Measurements from ENCODE around the gene SLC35A5. TPM values are rescaled to one million over a fixed set of nuclear protein-coding genes. Genes with fewer than 3 reads are reported as not detected.

Gene SLC35A5
- total RNA-seq, 1 experiment from 2014 or later, result 19.1 TPM

DNA sequence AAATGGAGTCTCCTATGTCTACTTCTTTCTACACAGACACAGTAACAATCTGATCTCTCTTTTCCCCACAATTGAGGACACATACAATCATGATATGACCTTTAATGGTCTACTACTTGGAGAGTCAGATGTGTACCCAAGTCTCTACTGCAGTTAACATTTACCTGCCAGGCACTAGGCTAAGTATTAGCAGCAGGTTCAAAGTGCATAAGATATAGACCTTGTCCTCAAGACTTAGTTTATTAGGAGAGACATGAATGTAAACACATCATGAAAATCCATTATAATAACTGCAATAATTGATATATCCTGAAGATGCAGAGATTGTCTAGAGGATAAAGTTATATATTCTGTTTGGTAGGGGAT is 3.1 kb downstream of the SLC35A5 start:
- Mint-ChIP-seq H3K4me1 (ENCODE audit: low read depth, unreplicated experiment) (peaks cover 20% of the 10 kb centered on the region), H3K9me3 (ENCODE audit: unreplicated experiment) (no peaks in the 10 kb centered on the region), H3K27ac (ENCODE audit: unreplicated experiment) (no peak overlapping the region), H3K27me3 (ENCODE audit: insufficient read depth, unreplicated experiment) (no peaks in the 10 kb centered on the region), H3K4me3 (ENCODE audit: unreplicated experiment) (no peak overlapping the region), H3K36me3 (ENCODE audit: insufficient read depth, unreplicated experiment) (peaks cover 22% of the 10 kb centered on the region)
- BruUV-seq (replicated peaks), result no TSS peak
- Histone ChIP-seq H3K4me1 (peaks cover 5% of the 10 kb centered on the region; the same call in 1 of the 2 replicates), H3K9me3 (no peaks in the 10 kb centered on the region), H3K36me3 (ENCODE audit: control insufficient read depth, insufficient read depth, low read length) (no peaks in the 10 kb centered on the region), H3K27me3 (replicated peaks; ENCODE audit: control insufficient read depth, insufficient read depth, low read length) (no peaks in the 10 kb centered on the region), H3K4me3 (ENCODE audit: low read depth, low read length) (no peak overlapping the region)
- CTCF ChIA-PET, result no interaction called here
- no peak for TF ChIP-seq CTCF (IDR thresholded peaks at IDR 0.05; ENCODE audit: insufficient read depth in 1 of 2, low read depth in 1 of 2, low read length in 1 of 2, severe bottlenecking in 1 of 2, unreplicated experiment in 1 of 2)
- POLR2A ChIA-PET, result no interaction called here
- no peak for DNase-seq
- intact Hi-C loops (cut with micrococcal nuclease; ENCODE audit: unreplicated experiment), result loop anchor here (5.0 kb wide), 1 partner anchor 427 kb away; the partner anchor contains the start of gene GTPBP8

- H3K9me3 ChIP-seq, result no peaks in the 10 kb centered on the region
- TF ChIP-seq CTCF (IDR thresholded peaks at IDR 0.05; ENCODE audit: insufficient read depth in 1 of 2, low read depth in 1 of 2, low read length in 1 of 2, severe bottlenecking in 1 of 2, unreplicated experiment in 1 of 2), result no peak
- no peak overlapping the region for H3K27ac Mint-ChIP-seq (ENCODE audit: unreplicated experiment)
- CTCF ChIA-PET, result no interaction called here
- H3K27me3 Mint-ChIP-seq (ENCODE audit: insufficient read depth, unreplicated experiment), result no peaks in the 10 kb centered on the region
- H3K4me1 ChIP-seq, result no peaks in the 10 kb centered on the region
- H3K9me3 Mint-ChIP-seq (ENCODE audit: unreplicated experiment), result no peaks in the 10 kb centered on the region
- H3K27me3 ChIP-seq (replicated peaks; ENCODE audit: control insufficient read depth, insufficient read depth, low read length), result no peaks in the 10 kb centered on the region
- H3K36me3 Mint-ChIP-seq (ENCODE audit: insufficient read depth, unreplicated experiment), result peaks cover 12% of the 10 kb centered on the region
- POLR2A ChIA-PET, result no interaction called here
- intact Hi-C loops (cut with micrococcal nuclease; ENCODE audit: unreplicated experiment), result no loop called here
- peaks cover 18% of the 10 kb centered on the region for H3K4me1 Mint-ChIP-seq (ENCODE audit: low read depth, unreplicated experiment)
- DNase-seq, result no peak
- no peak overlapping the region for H3K4me3 ChIP-seq (ENCODE audit: low read depth, low read length)
- BruUV-seq (replicated peaks), result no TSS peak
- H3K36me3 ChIP-seq (ENCODE audit: control insufficient read depth, insufficient read depth, low read length), result no peaks in the 10 kb centered on the region
- H3K4me3 Mint-ChIP-seq (ENCODE audit: unreplicated experiment), result no peak overlapping the region
These were observed 6.8 kb downstream of the SLC35A5 start for GRCh38 chr3:112568642-112569041.

- no peak for DNase-seq
- CTCF ChIA-PET, result no interaction called here
- intact Hi-C loops (cut with micrococcal nuclease; ENCODE audit: unreplicated experiment), result no loop called here
- no TSS peak for BruUV-seq (replicated peaks)
- H3K27me3 ChIP-seq (replicated peaks; ENCODE audit: control insufficient read depth, insufficient read depth, low read length), result no peaks in the 10 kb centered on the region
- H3K4me1 ChIP-seq, result no peaks in the 10 kb centered on the region
- Mint-ChIP-seq H3K9me3 (ENCODE audit: unreplicated experiment) (no peaks in the 10 kb centered on the region), H3K4me1 (ENCODE audit: low read depth, unreplicated experiment) (peaks cover 18% of the 10 kb centered on the region), H3K36me3 (ENCODE audit: insufficient read depth, unreplicated experiment) (peaks cover 12% of the 10 kb centered on the region), H3K27ac (ENCODE audit: unreplicated experiment) (no peak overlapping the region), H3K4me3 (ENCODE audit: unreplicated experiment) (no peak overlapping the region), H3K27me3 (ENCODE audit: insufficient read depth, unreplicated experiment) (no peaks in the 10 kb centered on the region)
- no peaks in the 10 kb centered on the region for H3K9me3 ChIP-seq
- POLR2A ChIA-PET, result no interaction called here
- H3K4me3 ChIP-seq (ENCODE audit: low read depth, low read length), result no peak overlapping the region
- TF ChIP-seq CTCF (IDR thresholded peaks at IDR 0.05; ENCODE audit: insufficient read depth in 1 of 2, low read depth in 1 of 2, low read length in 1 of 2, severe bottlenecking in 1 of 2, unreplicated experiment in 1 of 2), result no peak
- no peaks in the 10 kb centered on the region for H3K36me3 ChIP-seq (ENCODE audit: control insufficient read depth, insufficient read depth, low read length)
These were observed 7.4 kb downstream of the SLC35A5 start for GRCh38 chr3:112569265-112569664.

All from Caco-2 (cell line).